GM23338 (cell line): ENCODE measurements around the gene SNRPN.
"Not testable (repeated sequence)": the region's sequence is repeated elsewhere in the genome, so short reads cannot be mapped to it uniquely, and the experiment has no call there.

Experiments used
- CREB1 ChIP-seq: fragments of 250-450 bp; sonication (Bioruptor Pico); IDR thresholded peaks from 2 replicates; pipeline ENCODE4 v1.5.0; 2020; ENCODE audit warnings: low read depth, mild to moderate bottlenecking, moderate library complexity
- ETS1 ChIP-seq: IDR thresholded peaks from 2 replicates; pipeline ENCODE4 v1.6.1; 2016; ENCODE audit warnings: antibody characterized with exemption
- EZH2 ChIP-seq: fragments of 200-600 bp; sonication (generic); IDR thresholded peaks from one replicate; pipeline ENCODE4 v1.8.0; 2017; ENCODE audit warnings: antibody characterized with exemption, mild to moderate bottlenecking, low read depth; ENCODE audit not compliant: unreplicated experiment
- EZH2phosphoT487 ChIP-seq: fragments of 200-600 bp; sonication (generic); IDR thresholded peaks from one replicate; pipeline ENCODE4 v1.8.1; 2018; ENCODE audit warnings: antibody characterized with exemption; ENCODE audit not compliant: unreplicated experiment
- JUNB ChIP-seq: IDR thresholded peaks from one replicate; pipeline ENCODE4 v1.6.1; 2016; ENCODE audit warnings: antibody characterized with exemption; ENCODE audit not compliant: unreplicated experiment
- NANOG ChIP-seq: IDR thresholded peaks from 2 replicates; pipeline ENCODE4 v1.6.1; 2016; ENCODE audit warnings: antibody characterized with exemption, borderline replicate concordance
- POLR2AphosphoS5 ChIP-seq: IDR thresholded peaks from 2 replicates; pipeline ENCODE4 v1.6.1; 2016; ENCODE audit warnings: antibody characterized with exemption, low read depth
- STAT1 ChIP-seq: IDR thresholded peaks from one replicate; pipeline ENCODE4 v1.6.1; 2016; ENCODE audit warnings: antibody characterized with exemption; ENCODE audit not compliant: unreplicated experiment
- TF ChIP-seq, protein P1 (sequence below): IDR thresholded peaks from one replicate; pipeline ENCODE4 v1.6.1; 2018; ENCODE audit warnings: antibody characterized with exemption; ENCODE audit not compliant: unreplicated experiment
- TF ChIP-seq, protein P2 (sequence below), 2 experiments: fragments of 200-600 bp in 1 of 2; sonication (generic) in 1 of 2; conservative IDR thresholded peaks; 2 replicates each; pipeline versions ENCODE4 v1.5.1 to v1.6.1; 2016 to 2017; ENCODE audit warnings: antibody characterized with exemption in 2 of 2, low read depth in 2 of 2, mild to moderate bottlenecking in 2 of 2, moderate library complexity in 1 of 2

GRCh38 chr15:24938224-24938623 lies 16.6 kb upstream of the SNRPN start:
- TF ChIP-seq ETS1, POLR2AphosphoS5, EZH2, EZH2phosphoT487, JUNB, CREB1, NANOG, STAT1: not testable (repeated sequence)
- TF ChIP-seq, protein P1, sequence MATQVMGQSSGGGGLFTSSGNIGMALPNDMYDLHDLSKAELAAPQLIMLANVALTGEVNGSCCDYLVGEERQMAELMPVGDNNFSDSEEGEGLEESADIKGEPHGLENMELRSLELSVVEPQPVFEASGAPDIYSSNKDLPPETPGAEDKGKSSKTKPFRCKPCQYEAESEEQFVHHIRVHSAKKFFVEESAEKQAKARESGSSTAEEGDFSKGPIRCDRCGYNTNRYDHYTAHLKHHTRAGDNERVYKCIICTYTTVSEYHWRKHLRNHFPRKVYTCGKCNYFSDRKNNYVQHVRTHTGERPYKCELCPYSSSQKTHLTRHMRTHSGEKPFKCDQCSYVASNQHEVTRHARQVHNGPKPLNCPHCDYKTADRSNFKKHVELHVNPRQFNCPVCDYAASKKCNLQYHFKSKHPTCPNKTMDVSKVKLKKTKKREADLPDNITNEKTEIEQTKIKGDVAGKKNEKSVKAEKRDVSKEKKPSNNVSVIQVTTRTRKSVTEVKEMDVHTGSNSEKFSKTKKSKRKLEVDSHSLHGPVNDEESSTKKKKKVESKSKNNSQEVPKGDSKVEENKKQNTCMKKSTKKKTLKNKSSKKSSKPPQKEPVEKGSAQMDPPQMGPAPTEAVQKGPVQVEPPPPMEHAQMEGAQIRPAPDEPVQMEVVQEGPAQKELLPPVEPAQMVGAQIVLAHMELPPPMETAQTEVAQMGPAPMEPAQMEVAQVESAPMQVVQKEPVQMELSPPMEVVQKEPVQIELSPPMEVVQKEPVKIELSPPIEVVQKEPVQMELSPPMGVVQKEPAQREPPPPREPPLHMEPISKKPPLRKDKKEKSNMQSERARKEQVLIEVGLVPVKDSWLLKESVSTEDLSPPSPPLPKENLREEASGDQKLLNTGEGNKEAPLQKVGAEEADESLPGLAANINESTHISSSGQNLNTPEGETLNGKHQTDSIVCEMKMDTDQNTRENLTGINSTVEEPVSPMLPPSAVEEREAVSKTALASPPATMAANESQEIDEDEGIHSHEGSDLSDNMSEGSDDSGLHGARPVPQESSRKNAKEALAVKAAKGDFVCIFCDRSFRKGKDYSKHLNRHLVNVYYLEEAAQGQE, result not testable (repeated sequence)
- TF ChIP-seq, protein P2, sequence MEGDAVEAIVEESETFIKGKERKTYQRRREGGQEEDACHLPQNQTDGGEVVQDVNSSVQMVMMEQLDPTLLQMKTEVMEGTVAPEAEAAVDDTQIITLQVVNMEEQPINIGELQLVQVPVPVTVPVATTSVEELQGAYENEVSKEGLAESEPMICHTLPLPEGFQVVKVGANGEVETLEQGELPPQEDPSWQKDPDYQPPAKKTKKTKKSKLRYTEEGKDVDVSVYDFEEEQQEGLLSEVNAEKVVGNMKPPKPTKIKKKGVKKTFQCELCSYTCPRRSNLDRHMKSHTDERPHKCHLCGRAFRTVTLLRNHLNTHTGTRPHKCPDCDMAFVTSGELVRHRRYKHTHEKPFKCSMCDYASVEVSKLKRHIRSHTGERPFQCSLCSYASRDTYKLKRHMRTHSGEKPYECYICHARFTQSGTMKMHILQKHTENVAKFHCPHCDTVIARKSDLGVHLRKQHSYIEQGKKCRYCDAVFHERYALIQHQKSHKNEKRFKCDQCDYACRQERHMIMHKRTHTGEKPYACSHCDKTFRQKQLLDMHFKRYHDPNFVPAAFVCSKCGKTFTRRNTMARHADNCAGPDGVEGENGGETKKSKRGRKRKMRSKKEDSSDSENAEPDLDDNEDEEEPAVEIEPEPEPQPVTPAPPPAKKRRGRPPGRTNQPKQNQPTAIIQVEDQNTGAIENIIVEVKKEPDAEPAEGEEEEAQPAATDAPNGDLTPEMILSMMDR (conservative IDR thresholded peaks at IDR 0.05; ENCODE audit: low read depth in 2 of 2), result not testable (repeated sequence)
